Dermis microvascular lymphatic vessel endothelial cell (primary cell): ENCODE measurements around the gene PRR16. TPM values are rescaled to one million over a fixed set of nuclear protein-coding genes. Genes with fewer than 3 reads are reported as not detected.

Experiments
- DNase-seq, 2 donors: peaks; one replicate each; pipeline versions ENCODE4 v3.0.0 to v3.0.0-alpha.2; 2010; ENCODE audit warnings: low read depth in 2 of 2
- total RNA-seq: library from RNA; depleted of rRNA; stranded (reverse); fragments of >200 nt; gene quantifications from 2 replicates; pipeline ENCODE4 v1.2.1, GENCODE V29; 2014

PRR16 gene
- total RNA-seq, 1 donor from 2014 or later, result not detected

- no peak for DNase-seq
These were observed 957 bp upstream of the PRR16 start for GRCh38 chr5:120463006-120463680.

GRCh38 chr5:120464627-120465435 is 731 bp downstream of the PRR16 start:
- DNase-seq, result no peak

GRCh38 chr5:120465436-120465961 is 1.4 kb downstream of the PRR16 start:
- no peak for DNase-seq

DNA sequence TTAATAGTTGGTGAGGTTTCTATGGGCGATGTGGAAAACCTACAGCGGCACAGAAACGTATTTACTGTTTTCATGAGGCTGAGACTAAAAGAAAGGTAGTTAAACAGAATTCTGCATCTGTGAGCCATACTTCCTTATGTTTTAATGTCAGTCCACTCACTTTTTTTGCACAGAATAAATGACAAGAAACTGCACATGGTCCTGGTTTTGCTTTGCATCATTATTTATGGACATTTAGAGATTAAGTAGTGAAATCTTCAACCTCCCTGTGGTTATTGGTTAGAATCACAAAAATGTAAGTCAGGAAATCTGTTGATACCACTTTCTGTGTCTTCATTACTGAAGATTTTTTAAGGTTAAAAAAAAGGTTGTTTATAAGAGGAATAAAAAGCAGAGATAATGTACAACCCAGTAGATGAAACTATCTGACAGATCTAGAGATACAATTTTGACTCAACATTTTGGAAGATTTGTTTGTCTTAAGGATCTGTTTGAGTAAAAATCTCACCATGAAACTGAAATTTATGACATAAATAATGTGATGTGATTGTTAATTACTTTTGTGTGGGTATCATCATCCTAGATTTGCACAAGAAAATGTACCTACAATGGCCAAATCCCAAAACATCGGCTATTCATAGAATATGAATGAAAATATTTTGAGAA is 2.4 kb downstream of the PRR16 start:
- no peak for DNase-seq

- DNase-seq, result no peak
These were observed 7.9 kb downstream of the PRR16 start for GRCh38 chr5:120471971-120472370.

DNA sequence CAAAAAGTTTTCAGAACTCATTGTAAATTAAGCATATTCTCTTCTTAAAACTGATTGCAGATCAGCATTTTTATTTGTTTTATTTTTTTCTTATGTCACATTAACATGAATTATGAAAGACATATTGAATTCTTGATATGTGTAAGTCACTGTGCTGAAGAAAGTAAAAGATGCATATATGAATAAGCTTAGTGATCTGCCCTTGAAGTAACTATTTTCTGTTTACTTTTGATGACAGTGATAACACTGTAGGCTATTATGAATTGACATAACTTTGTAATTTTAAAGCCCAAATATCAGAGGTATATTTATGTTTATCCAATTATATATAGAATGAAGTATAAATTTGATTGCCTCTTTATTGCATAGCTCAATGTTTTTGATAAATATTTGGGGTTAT is 8.8 kb downstream of the PRR16 start:
- no peak for DNase-seq

GRCh38 chr5:120473332-120473731 is 9.2 kb downstream of the PRR16 start:
- no peak for DNase-seq

DNA sequence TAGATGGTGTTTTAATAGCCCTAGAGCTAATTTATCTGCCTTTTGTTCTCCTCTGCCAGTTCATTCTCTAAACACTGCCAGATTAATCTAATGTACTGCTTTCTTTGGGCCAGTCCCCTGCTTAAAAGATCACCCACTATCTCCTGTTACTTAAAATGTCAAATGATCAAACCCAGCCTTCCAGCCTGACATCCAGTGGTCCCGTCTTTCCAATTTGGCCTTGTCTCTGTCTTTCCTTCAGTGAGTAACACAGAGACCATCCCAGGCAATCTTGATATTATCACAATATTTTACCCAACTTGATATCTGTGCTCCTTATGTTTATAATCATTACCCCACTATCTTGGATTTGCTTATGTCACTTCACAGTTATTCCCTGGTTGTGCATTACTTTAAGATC is 12.0 kb downstream of the PRR16 start:
- no peak for DNase-seq

DNA sequence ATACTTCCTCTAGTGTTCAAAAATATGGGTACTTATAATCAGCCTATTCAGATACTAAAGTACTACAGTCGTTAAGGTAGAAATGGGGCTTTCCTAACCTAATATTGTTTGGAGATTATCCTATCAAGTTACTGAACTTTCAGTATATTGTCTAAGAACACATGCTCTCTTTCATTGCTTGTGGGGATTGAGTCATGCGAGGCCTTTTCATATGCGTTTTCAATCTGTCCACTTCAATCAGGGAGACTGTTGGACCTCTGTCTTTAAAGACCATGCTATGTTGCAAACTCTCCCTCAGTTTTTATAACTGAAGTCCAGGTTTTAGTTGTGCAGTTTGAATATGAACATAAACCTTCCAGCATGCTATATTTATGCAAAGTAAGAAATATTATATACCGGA is 15.0 kb downstream of the PRR16 start:
- DNase-seq, result no peak

DNA sequence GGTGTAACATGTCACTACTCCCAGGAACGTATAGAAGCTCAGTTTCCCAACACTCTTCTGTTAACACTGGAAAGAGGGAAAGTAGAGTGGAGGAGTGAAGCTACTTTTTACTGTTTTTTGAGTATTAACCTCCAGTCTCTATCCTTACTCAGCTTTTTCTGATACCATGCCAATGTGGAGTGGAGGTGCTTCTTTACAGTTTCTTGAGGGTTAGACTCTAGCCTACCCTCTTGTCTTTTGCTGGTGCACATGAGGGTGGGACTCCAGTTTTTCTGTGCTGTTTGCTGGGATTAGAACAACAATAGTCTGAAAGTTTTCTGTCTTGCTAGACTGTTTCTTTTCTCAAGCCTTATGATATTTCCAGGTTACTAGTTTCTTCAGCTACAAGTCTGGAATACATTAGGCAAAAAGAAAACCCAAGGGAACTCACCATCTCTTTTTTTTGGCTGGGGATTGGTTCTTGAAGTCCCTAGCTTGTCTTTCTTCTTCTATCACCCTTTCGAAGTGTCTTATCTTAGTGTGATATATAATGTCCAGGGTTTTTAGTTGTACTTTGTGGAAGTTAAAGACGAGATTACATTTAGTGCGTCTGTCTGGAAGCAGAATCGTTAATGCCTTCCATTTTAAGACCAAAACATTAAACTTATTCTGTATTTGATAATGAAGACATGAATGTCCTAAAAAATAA is 35.9 kb downstream of the PRR16 start:
- no peak for DNase-seq

DNA sequence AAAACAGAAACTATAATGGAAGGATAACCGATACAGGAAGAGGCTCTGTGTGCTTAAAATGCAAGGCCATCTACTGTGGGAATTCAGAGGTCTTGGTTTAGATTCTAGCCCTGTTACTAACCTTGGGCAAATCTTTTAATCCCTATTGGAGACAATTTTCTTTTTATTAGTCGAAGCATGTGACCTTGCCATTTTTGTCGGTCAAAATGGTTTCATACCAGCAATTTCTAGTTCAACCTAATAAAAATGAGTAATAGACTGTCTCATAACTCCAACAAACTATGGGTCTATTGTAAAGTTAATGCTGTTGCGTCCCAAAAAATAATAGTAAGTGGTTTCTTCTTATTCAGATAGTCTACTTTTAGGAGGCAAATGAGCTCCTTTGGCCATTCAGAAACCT is 38.4 kb downstream of the PRR16 start:
- DNase-seq, result no peak

DNA sequence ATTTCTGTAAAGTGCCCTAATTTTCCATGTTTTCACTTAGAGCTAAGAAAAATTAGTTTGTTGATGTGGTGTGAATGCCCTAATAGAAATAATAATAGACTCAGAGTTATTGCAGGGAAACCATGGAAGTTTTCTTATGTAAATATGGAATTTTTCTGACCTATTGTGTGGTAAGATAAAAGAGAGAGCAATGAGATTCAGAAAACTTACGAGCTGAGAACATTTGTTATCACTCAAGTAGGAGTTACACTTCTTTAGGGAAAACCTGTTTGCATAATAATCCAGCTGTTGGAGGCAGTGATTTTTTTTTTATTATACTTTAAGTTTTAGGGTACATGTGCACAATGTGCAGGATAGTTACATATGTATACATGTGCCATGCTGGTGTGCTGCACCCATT is 39.2 kb downstream of the PRR16 start:
- no peak for DNase-seq

GRCh38 chr5:120504057-120504456 is 40.0 kb downstream of the PRR16 start:
- DNase-seq, result no peak

GRCh38 chr5:120507197-120507596 is 43.1 kb downstream of the PRR16 start:
- no peak for DNase-seq

DNA sequence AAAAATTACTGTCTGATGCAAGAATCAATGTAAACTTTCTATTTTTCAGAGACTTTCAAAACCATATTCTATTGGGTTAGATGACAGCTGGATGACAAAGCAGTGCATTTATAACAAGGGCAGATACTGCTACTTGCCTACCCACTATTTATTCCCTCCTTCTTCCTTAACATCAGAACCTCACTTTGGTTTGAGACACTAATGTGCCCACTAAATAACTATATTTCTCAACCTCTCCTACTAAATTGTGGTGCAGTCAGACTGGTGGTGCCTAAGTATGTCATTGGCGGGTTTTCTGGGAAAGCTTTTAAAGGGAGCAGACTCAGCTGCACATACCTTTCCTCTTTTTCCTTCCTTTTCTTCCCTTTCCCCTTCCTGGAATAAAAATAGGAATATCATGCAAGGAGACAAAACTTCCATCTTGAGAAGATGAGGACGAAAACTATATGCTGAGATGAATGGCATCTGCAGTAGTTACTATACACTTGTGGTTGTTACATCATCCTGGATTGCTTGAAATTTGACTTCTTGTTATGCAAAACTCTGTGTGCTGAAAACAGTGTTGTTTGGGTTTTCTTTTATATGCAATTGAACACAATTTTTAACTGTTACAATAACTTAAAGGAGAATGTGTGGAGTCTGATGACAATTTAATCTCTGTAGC is 43.8 kb downstream of the PRR16 start:
- no peak for DNase-seq

- no peak for DNase-seq
These were observed 45.0 kb downstream of the PRR16 start for GRCh38 chr5:120509053-120509452.

DNA sequence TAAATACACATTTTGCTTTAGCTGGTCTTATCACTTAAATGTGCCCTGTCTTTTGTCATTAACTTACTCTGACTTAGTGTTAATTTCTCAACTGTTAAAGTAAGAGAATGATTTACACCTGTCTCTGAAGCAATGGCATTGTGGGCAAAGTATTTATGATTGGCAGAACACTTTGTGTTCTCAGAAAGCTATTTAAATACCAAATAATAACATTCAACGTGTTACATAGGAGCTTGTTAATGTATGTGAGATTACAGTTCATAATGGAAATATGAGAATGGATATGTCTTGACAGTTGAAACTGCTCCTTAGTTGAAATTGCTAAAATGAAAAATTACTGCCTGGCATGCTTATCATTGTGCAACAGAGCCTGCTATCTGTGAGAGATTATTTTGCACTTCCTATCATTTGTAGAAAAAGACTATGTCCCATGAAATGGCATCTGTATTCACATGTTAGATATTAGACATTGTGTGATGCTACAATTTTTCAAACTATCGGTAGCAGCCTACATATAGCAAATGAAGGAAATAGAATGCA is 46.1 kb downstream of the PRR16 start:
- DNase-seq, result no peak

DNA sequence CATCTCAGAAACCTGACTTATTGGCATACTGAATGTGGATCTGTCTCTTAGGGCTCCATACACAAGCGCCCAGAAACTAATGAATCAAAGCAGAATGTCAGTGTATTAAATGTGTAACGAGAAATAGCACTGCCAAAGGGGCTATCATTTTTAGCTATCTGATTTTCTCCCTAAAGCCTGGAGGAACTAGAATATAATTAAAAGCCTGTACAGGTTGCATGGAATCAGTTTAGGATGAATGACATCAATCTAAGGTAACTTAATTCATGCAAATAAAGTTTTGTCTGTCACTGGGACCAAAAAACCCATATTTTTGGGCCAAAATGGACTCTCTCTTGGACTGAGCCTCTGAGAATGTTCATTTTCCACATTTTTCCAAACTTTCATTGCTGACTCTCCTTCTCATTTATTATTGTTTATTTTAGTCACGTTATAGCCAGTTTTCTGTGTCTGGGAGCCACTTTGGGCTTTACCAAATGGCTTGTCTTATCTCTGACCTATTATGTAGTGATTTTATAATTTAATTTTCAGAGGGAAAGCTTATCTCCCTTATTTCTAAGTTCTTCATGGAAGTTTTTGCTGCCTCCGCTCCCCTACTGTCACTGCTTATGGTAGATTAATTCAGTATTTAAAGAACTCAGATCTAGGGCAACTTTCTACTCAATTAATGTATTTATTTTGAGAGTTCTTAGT is 47.0 kb downstream of the PRR16 start:
- DNase-seq, result no peak

DNA sequence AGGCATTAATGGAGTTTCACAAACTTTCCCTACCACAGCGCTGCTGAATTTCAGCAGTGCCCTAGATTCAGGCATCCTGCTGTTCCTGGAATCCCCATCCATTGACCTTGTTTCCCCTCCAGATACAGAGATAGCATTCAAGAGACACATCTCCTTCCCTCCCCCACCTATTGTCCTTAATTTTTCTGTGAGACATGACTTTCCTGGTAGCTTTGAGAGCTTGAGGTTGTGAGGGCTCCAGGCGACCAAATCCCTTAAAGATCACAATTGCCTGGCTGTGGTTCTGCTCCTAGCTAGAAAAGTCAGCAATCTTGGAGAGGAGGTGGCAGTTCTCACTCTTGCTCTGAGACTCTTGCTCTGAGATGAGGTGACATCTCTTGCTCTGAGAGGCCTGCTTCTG is 48.0 kb downstream of the PRR16 start:
- no peak for DNase-seq
